Central memory CD8-positive, alpha-beta T cell (primary cell): ENCODE data around the gene FAM216B.
"Not testable (repeated sequence)": the region's sequence is repeated elsewhere in the genome, so short reads cannot be mapped to it uniquely, and the experiment has no call there.

Experiments used
- ATAC-seq: fragments of 150-1000 bp; cut with Tn5 transposase; replicated peaks from 2 replicates; pipeline ENCODE4 v1.10.0; 2022; ENCODE audit warnings: mild to moderate bottlenecking, moderate FRiP score, moderate number of reproducible peaks; ENCODE audit not compliant: poor library complexity, severe bottlenecking; ENCODE audit errors: extremely low read depth
- DNase-seq, 2 donors: peaks; one replicate each; pipeline ENCODE4 v3.0.0; 2021; ENCODE audit warnings: low spot score in 2 of 2
- H3K27ac Mint-ChIP-seq: one replicate; pipeline ENCODE4 v1.8.0; 2022; ENCODE audit warnings: low read depth, mild to moderate bottlenecking, moderate library complexity, mixed read lengths
- H3K27me3 Mint-ChIP-seq: one replicate; pipeline ENCODE4 v1.8.0; 2022; ENCODE audit warnings: mixed read lengths
- H3K36me3 Mint-ChIP-seq: one replicate; pipeline ENCODE4 v1.8.0; 2022; ENCODE audit warnings: mild to moderate bottlenecking, moderate library complexity, mixed read lengths; ENCODE audit not compliant: insufficient read depth
- H3K4me1 Mint-ChIP-seq: one replicate; pipeline ENCODE4 v1.8.0; 2022; ENCODE audit warnings: mixed read lengths
- H3K4me3 Mint-ChIP-seq: one replicate; pipeline ENCODE4 v1.8.0; 2022; ENCODE audit warnings: mild to moderate bottlenecking, moderate library complexity, mixed read lengths
- H3K9me3 Mint-ChIP-seq: one replicate; pipeline ENCODE4 v1.8.0; 2022; ENCODE audit warnings: mixed read lengths

Gene FAM216B

DNA sequence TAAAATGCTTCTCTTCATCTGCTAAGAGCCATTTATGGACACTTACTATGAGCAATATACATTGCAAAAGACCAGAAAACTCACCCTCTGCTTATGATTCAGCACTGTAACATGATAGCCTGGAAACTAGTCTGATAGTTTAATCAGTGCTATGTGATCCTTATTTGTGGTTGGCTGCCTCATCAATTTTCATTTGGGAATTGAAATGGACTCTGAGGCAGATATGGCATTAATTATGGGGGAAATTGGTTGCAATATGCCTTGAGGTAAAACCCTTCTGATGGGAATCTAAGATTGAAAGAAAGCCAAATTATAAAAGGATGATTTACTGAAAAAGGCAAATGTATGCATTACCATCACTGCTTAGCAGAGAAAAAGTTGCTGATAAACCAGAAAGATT is 33.5 kb downstream of the FAM216B start:
- no peaks in the 10 kb centered on the region for H3K36me3 Mint-ChIP-seq
- H3K9me3 Mint-ChIP-seq = peaks cover 4% of the 10 kb centered on the region
- H3K4me1 Mint-ChIP-seq = no peaks in the 10 kb centered on the region
- DNase-seq (no peak), ATAC-seq (no peak)
- H3K27me3 Mint-ChIP-seq = peaks cover 46% of the 10 kb centered on the region
- H3K4me3 Mint-ChIP-seq = no peak overlapping the region
- no peak overlapping the region for H3K27ac Mint-ChIP-seq

DNA sequence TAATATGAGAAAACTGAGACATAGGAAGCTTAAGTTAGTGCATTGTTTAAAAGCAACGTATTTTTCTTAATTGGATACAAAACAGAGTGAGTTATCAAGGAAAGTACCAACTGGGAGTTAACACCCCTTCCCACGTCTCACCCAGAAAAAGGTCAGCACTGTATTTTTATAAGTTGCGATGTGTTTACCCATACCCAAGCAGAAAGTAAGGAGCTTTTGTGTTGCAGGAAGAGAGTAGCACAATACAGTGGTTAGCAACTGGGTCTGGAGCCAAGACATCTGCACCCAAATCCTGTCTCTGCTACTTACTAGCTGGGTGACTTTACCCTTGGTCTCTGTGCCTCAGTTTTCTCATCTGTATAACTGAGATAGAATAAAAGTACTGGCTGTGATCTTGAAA is 34.3 kb downstream of the FAM216B start:
- DNase-seq = no peak
- Mint-ChIP-seq H3K27me3 (peaks cover 48% of the 10 kb centered on the region), H3K4me1 (no peaks in the 10 kb centered on the region), H3K36me3 (no peaks in the 10 kb centered on the region), H3K27ac (no peak overlapping the region), H3K4me3 (no peak overlapping the region), H3K9me3 (peaks cover 4% of the 10 kb centered on the region)
- no peak for ATAC-seq

DNA sequence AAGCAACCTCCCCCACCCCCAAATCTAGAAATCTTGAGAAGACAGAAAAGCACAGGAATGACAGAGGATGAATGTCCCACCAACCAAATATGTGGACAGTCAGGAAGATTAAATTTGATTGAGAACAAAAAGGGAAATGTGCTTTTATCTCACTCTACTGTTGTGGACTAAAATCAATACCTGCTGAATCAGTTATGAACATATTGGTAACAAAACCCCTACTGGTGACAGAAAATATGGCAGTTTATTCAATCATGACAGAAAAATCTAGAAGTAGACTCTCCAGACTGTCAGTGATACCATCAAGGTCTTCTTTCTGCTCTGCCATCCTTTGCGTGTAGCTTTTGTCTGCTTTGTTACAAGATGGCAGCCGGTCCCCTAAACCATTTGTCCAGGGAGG is 35.2 kb downstream of the FAM216B start:
- Mint-ChIP-seq H3K4me1 (no peaks in the 10 kb centered on the region), H3K27ac (no peak overlapping the region), H3K27me3 (peaks cover 48% of the 10 kb centered on the region), H3K9me3 (peaks cover 4% of the 10 kb centered on the region), H3K36me3 (peaks cover under 1% of the 10 kb centered on the region), H3K4me3 (no peak overlapping the region)
- ATAC-seq = no peak
- DNase-seq = no peak

DNA sequence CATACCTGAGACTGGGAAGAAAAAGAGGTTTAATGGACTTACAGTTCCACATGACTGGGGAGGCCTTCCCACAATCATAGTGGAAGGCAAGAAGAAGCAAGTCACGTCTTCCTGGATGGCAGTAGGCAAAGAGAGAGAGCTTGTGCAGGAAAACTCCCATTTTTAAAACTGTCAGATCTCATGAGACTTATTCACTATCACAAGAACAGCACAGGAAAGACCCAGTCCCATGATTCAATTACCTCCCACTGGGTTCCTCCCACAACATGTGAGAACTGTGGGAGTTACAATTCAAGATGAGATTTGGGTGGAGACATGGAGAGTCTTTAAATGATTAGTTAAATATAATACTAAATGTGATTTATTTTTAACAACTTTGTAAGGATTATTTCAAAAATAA is 38.3 kb downstream of the FAM216B start:
- not testable (repeated sequence) for DNase-seq, H3K4me1 Mint-ChIP-seq, ATAC-seq, H3K4me3 Mint-ChIP-seq, H3K9me3 Mint-ChIP-seq, H3K36me3 Mint-ChIP-seq, H3K27ac Mint-ChIP-seq
- peaks cover 38% of the 10 kb centered on the region for H3K27me3 Mint-ChIP-seq

DNA sequence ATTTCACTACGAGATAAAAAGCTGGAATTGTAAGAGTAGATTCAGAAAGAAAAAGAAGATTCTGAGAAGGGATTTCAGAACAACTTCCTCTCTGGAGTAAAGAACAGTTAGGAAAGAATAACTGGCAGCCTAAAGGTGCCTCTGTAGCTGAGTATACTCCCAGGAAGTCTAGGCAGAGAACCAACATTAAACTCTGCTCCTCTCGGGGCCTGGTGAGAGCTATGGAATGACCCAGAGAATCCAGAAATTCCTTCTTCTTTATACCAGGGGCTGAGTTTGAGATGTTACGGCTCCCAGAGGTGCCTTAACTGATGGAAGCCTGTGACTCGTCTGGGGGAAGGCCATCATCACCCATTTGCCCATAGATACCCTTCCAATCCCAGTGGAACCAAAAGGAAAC is 39.1 kb downstream of the FAM216B start:
- DNase-seq = no peak
- Mint-ChIP-seq H3K9me3 (peaks cover 4% of the 10 kb centered on the region), H3K4me3 (no peak overlapping the region)

DNA sequence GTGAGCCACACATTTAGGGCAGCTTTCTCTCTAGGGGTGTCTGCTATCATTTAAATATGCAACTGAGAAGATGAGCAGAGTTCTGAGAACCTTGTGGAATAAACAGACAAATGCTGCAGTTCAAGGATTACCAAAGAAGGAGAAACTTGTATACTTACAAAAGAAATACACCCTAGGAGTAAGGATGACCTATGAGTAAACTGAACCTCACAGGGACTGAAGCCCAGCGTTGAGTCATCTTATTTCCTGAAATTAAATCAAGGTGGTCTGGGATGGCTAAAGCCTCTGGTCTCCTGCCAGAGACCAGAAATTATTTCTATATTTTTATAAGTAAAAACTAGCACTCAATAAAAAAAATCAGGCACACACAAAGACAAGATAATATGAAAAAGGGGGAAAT is 40.1 kb downstream of the FAM216B start:
- ATAC-seq (no peak), DNase-seq (no peak)
- H3K9me3 Mint-ChIP-seq = peaks cover 4% of the 10 kb centered on the region
- peaks cover 2% of the 10 kb centered on the region for H3K36me3 Mint-ChIP-seq
- no peak overlapping the region for H3K4me3 Mint-ChIP-seq
- no peaks in the 10 kb centered on the region for H3K4me1 Mint-ChIP-seq
- H3K27ac Mint-ChIP-seq = no peak overlapping the region
- H3K27me3 Mint-ChIP-seq = peaks cover 39% of the 10 kb centered on the region

More for the DNA sequence above, 39.1 kb downstream of the FAM216B start:
- peaks cover 2% of the 10 kb centered on the region for H3K36me3 Mint-ChIP-seq
- no peak overlapping the region for H3K27ac Mint-ChIP-seq
- no peak for ATAC-seq
- no peaks in the 10 kb centered on the region for H3K4me1 Mint-ChIP-seq
- H3K27me3 Mint-ChIP-seq = peaks cover 45% of the 10 kb centered on the region

DNA sequence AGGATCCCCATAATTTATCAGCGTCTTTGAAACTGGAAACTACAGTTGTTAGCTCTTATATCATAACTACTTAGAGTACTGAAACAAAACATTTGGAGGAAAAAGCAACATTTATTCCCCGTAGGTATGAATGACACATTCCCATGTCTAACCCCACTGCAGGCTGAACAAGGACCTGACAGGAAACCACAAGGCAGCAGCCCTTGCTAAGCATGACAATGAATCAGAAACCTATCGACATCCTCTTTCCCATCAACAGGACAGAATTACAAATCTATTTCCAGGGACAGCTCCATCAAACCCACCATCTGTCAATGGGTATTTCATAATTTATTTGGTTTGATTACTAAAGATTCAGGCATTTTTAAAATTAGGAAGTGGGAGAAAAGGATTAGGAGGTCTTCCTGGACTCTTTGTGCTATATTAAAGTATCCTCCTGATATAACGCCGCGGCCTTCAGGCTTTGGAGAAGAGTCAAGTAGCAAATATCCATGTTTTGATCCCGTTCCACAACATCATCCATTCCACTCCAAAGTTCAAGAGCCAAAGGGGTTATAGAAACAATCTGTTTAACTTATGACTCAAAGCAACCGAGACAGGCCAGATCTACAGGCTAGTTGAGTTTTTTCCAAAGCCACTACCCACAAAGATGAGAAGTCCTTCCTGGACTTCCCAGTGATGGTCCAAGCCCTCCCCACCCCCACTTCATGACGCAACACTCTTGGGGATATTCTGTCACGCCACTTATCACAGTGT is 51.1 kb downstream of the FAM216B start:
- ATAC-seq (no peak), DNase-seq (no peak)
- no peaks in the 10 kb centered on the region for H3K9me3 Mint-ChIP-seq
- no peak overlapping the region for H3K4me3 Mint-ChIP-seq
- H3K27me3 Mint-ChIP-seq = peaks cover 33% of the 10 kb centered on the region
- H3K27ac Mint-ChIP-seq = no peak overlapping the region
- H3K4me1 Mint-ChIP-seq = no peaks in the 10 kb centered on the region
- H3K36me3 Mint-ChIP-seq = no peaks in the 10 kb centered on the region

DNA sequence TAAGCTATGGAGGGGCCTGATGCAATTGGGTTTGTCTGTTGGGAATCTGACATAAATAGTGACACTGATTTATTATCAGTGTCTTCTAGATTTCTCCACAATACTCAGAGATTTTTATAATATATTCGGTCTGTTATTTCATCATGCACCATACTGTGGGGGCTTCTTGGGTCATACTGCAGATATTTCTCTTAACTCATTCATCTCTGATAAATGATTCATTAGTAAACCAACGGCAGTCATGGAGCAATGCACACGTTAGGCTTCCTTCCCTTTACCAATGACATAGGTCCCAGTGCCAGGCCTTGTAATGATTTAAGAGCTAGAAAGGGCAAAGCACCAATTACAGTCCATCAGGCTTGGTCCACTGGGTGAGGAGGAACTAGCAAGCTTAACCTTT is 53.6 kb downstream of the FAM216B start:
- no peak for ATAC-seq
- Mint-ChIP-seq H3K4me3 (no peak overlapping the region), H3K4me1 (no peaks in the 10 kb centered on the region)

DNA sequence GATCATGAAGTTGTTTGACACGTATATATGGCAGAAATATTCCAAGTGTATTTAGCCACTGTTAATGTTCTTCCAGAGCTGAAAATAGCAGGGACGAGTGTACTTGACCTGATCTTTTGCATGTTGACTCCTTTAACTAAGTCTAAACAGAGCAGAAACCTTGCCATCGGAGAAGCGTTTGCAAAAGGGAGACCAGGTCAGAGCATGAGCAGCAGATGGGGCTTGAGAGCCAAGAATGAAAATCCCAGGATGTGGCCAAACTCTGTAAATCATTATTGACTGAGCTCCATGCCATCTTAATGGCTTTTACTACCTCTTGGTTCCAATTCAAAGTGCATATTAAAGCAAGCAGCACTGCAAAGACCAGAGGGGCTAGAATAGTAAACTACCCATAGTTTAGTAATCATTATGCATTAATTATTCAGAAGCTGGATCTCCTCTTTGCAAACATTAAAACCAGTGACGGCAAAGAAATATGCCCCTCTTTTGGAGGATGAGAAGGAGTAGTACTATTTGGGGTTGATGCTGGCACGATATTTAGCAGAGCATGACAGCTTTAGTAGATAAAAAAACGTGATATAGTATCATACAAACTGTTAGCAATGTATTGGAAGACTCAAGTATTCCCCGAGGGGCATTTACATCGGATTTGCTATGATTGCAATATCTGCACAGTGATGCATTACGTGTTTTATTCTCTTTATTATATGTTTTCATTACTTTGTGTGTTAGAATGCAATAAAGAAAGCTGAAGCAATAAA is 55.7 kb downstream of the FAM216B start:
- Mint-ChIP-seq H3K4me3 (no peak overlapping the region), H3K9me3 (no peaks in the 10 kb centered on the region), H3K27ac (no peak overlapping the region), H3K36me3 (peaks cover 2% of the 10 kb centered on the region), H3K27me3 (peaks cover 26% of the 10 kb centered on the region), H3K4me1 (no peaks in the 10 kb centered on the region)
- no peak for DNase-seq
- ATAC-seq = no peak

More for the DNA sequence above, 53.6 kb downstream of the FAM216B start:
- DNase-seq = no peak
- no peak overlapping the region for H3K27ac Mint-ChIP-seq
- H3K27me3 Mint-ChIP-seq = peaks cover 42% of the 10 kb centered on the region
- H3K36me3 Mint-ChIP-seq = peaks cover 2% of the 10 kb centered on the region
- no peaks in the 10 kb centered on the region for H3K9me3 Mint-ChIP-seq
